Upper lobe of left lung (tissue), 4 donors: ENCODE data around the gene SLC35G4.

Experiments
- EP300 ChIP-seq, 4 donors: sonication (generic); formaldehyde crosslinking; IDR thresholded peaks; one replicate each; pipeline ENCODE4 v1.5.1; 2017; ENCODE audit warnings: antibody characterized with exemption in 4 of 4, control low read depth in 2 of 4
- POLR2A ChIP-seq, 4 donors: fragments of 450-650 bp; IDR thresholded peaks; one replicate each; pipeline ENCODE4 v1.5.1; 2016 to 2017; ENCODE audit warnings: antibody characterized with exemption in 4 of 4, mild to moderate bottlenecking in 2 of 4
- POLR2AphosphoS5 ChIP-seq, 2 donors: sonication (generic); formaldehyde crosslinking; IDR thresholded peaks; one replicate each; pipeline ENCODE4 v1.5.1; 2017; ENCODE audit warnings: antibody characterized with exemption in 2 of 2
- TF ChIP-seq, protein P1 (sequence below), 6 experiments: fragments of 450-650 bp in 4 of 6; fragments of 200-600 bp in 2 of 6; sonication (generic) in 2 of 6; IDR thresholded peaks; one replicate each; pipeline ENCODE4 v1.5.1; 2016 to 2019; ENCODE audit warnings: antibody characterized with exemption in 6 of 6

DNA sequence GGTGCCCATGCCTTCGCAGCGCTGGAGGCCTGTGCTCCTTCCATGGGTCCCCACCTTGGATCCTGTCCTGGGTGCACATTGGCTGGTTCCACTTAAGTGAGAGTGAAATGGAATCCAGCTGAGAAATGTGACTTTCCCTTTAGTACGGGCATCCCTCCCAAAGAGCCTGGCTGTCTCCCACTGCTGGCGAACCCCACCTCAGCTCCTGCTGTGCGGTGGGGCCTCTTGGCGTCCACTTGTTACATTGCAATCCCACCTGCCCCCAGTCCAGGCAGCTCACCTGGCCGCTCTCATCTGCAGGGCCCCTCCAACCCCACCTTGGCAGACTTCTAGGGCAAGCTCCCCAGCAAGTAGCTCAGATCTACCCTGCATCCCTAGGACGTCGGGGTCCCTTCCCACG lies 44.1 kb downstream of the SLC35G4 start:
- TF ChIP-seq, protein P1, sequence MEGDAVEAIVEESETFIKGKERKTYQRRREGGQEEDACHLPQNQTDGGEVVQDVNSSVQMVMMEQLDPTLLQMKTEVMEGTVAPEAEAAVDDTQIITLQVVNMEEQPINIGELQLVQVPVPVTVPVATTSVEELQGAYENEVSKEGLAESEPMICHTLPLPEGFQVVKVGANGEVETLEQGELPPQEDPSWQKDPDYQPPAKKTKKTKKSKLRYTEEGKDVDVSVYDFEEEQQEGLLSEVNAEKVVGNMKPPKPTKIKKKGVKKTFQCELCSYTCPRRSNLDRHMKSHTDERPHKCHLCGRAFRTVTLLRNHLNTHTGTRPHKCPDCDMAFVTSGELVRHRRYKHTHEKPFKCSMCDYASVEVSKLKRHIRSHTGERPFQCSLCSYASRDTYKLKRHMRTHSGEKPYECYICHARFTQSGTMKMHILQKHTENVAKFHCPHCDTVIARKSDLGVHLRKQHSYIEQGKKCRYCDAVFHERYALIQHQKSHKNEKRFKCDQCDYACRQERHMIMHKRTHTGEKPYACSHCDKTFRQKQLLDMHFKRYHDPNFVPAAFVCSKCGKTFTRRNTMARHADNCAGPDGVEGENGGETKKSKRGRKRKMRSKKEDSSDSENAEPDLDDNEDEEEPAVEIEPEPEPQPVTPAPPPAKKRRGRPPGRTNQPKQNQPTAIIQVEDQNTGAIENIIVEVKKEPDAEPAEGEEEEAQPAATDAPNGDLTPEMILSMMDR (IDR thresholded peaks at IDR 0.05): no peak
- TF ChIP-seq POLR2A (IDR thresholded peaks at IDR 0.05): no peak
- TF ChIP-seq EP300 (IDR thresholded peaks at IDR 0.05): no peak
- TF ChIP-seq POLR2AphosphoS5 (IDR thresholded peaks at IDR 0.05): no peak
